ENCODE measurements around the gene GOLGA8K.
"Not testable (repeated sequence)": the region's sequence is repeated elsewhere in the genome, so short reads cannot be mapped to it uniquely, and the experiment has no call there.

The GOLGA8K gene, protein sequence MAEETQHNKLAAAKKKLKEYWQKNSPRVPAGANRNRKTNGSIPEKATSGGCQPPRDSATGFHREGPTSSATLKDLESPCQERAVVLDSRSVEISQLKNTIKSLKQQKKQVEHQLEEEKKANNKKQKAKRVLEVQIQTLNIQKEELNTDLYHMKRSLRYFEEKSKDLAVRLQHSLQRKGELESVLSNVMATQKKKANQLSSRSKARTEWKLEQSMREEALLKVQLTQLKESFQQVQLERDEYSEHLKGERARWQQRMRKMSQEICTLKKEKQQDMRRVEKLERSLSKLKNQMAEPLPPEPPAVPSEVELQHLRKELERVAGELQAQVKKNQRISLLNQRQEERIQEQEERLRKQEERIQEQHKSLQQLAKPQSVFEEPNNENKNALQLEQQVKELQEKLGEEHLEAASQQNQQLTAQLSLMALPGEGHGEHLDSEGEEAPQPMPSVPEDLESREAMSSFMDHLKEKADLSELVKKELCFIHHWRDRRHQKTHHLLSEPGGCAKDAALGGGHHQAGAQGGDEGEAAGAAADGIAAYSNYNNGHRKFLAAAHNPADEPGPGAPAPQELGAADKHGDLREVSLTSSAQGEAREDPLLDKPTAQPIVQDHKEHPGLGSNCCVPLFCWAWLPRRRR

DNA sequence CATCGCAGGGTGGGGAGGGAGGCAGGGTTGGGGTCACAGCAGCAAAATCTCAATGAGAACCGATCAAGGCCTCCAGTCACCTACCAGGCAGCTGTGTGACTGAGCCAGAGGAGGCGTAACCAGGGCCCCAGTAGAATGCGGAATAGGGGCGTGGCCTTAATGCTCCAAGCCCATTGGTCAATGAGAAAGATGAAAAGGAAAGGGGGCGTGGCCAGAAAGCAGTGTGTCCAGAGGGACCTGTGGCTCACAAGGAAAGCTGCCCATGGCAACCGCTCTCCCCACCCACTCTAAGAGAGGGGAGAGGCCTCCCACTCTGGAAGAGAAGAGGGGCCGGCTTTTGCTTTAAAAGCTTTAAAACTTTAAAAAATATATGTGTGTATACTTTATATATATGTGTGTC is at the start of gene GOLGA8K:
Gene GOLGA8K, minus strand, starts transcription at position 101 of the 400 bp plus-strand sequence. Its CDS starts 98 bp downstream, at position 3.
- not testable (repeated sequence) for DNase-seq (ENCODE audit: low read depth)

DNA sequence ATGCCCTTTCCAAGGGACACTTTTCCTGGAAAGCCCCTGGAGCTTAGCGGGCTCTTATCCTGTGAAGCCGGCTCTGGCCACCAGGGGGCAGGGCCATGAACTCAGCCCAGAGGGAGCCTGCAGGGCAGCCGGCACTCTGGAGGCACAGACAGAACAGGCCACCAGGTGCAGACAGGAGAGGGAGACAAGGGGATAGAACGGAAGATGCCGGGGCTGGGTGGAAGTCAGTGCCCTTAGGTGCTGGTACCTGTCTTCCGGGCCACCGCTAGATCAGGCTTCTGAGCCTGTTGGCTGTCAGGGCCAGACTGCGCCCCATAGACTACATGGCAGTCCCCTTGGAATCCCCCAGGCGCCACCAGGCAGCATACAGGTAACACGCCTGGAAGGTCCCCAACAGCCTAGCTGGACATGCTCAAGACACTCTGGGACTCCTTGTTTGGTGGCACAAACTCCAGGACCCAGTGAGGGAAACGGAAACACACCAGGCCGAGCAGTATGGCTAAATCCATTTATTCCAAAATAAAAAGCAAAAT is 37.4 kb upstream of the GOLGA8K start:
- DNase-seq (ENCODE audit: low read depth): not testable (repeated sequence)

DNA sequence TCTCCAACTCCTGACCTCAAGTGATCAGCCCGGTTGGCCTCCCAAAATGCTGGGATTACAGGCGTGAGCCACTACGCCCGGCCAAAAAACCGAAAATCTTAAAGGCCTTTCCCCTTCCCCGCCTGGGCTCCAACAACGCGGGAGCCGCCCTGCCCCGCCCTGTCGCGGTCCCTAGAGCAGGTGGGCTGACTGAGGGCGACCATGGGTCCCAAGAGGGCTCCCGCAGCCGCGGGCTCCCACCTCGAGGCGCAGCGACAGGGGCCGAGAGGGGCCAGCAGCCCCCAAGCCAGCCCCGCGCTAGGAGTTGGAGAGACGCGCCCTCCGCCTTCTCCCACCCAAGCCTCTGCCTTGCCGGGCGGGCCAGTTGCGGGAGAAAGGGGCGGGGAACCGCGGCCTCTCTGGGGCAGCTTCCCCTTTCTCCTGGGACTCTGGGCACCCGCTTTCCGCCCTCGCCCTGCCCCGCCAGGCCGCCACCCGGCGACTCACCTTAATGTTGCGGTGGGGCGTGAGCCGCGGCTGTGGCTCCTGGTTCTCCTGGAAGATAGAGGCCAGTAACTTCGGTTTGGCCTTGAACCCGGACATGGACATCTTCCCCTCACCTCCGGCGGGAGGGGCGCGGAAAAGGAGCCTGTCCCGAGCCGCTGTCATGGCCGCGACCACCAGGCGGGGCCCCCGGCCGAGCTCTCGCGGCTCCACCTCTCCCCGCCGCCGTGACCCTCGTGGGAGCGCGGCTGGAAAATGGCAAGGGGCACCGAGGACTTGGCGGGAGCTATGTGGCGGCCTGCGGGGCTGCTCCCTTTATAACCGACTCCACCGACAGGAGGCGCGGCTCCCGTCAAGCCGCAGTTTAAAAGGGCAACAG is 31.2 kb upstream of the GOLGA8K start:
- DNase-seq (ENCODE audit: low read depth): not testable (repeated sequence)

DNA sequence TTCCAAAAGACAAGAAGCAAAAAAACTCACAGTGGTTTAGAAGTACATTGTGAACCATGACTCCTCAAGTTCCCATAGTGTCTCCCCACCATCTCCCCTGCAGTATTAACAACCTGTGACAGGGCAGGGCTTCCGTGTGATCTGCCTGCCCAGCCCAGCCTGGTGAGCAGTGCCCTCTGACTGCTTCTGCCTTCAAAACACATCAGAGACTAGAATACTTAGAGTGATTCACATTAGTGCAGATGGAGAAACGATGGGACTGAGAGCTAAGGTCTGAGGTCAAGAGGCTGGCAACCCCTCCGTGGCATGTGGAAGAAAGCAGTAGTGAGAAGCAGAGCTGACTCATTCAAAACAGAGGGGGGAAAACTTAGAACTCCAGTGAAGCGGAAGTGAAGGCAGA is 24.5 kb upstream of the GOLGA8K start:
- not testable (repeated sequence) for DNase-seq (ENCODE audit: low read depth)

DNA sequence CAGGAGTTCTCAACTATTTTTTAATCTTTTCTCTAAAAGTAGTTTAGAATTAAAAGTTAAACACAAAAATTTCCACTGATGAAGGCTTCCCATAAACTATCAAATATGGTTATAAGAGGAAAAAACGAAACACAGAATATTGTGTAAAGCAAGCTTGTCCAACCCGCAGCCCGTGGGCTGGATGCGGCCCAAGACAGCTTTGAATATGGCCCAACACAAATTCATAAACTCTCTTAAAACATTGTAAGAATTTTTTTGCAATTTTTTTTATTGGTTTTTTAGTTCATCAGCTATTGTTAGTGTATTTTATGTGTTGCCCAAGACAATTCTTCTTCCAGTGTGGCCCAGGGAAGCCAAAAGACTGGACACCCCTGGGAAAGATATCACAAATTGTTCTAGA is 23.4 kb upstream of the GOLGA8K start:
- not testable (repeated sequence) for DNase-seq (ENCODE audit: low read depth)

DNA sequence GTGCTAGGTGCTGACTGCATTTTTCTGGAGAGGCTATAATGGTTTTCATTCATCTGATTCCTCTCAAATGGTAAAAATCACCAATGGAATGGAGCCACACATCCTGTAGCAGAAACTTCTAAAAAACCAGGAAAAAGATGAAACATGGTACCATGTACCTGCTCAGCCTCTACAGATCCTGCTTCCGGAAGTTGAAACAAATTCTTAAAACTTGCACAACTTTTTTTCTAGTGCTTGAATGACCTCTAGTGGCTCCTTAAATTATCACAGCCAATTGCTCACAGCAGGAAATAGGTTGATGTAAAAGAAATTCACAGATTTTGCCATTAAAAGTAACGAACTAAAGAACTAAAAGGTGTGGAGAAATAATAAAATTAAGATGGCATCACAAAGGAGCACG is 4.8 kb upstream of the GOLGA8K start:
- DNase-seq (ENCODE audit: low read depth): not testable (repeated sequence)

DNA sequence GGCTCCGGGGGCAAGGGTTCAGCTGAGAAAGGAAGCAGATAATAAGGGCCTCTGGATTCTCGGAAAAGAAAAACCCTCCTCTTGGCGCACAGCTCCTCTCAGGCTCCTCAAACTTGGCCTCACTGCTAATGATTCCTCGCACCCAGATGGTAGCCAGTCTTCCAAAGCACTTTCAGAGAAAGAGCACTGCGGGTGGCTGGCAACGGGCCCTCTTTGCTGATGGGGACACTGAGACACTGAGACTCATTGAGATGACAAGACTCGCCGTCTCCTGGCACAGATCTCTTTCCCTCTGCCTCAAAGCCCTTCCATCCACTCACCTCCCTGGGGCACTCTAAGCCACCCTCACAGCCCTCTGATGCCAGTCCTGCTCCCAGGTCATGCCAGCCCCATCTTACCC is 6.6 kb downstream of the GOLGA8K start:
- not testable (repeated sequence) for DNase-seq (ENCODE audit: low read depth)

DNA sequence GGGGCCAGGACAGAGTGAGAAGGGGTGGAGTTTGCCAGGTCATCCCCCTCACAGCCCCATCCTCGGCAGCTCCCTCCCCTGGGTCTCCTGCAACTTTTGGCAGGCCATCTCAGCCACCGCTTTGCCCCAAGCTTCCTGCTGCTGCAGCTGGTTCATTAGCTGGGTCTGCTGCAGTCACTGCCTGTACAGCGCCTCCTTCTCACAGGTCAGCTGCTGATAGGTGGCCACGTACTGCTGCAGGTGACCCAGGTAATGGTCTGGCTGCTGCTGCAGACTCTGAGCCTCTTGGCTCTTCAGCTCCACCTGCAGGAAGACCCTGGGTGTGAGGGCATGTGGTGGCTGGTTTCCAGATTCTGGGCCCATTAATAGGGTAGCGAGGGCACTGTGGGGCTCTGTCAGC is 8.3 kb downstream of the GOLGA8K start:
- DNase-seq (ENCODE audit: low read depth): not testable (repeated sequence)

DNA sequence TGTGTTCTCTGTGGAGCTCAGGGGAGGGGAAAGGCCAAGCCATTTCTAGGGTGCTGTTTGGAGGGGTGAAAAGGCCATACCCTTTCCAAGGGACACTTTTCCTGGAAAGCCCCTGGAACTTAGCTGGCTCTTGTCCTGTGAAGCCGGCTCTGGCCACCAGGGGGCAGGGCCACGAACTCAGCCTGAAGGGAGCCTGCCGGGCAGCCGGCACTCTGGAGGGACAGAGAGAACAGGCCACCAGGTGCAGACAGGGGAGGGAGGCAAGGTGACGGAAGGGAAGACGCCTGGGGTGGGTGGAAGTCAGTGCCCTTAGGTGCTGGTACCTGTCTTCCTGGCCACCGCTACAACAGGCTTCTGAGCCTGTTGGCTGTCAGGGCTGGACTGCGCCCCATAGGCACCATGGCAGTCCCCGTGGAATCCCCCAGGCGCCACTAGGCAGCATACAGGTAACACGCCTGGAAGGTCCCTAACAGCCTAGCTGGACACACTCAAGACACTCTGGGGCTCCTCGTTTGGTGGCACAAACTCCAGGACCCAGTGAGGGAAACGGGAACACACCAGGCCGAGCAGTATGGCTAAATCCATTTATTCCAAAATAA is 14.9 kb downstream of the GOLGA8K start:
- DNase-seq (ENCODE audit: low read depth): not testable (repeated sequence)

DNA sequence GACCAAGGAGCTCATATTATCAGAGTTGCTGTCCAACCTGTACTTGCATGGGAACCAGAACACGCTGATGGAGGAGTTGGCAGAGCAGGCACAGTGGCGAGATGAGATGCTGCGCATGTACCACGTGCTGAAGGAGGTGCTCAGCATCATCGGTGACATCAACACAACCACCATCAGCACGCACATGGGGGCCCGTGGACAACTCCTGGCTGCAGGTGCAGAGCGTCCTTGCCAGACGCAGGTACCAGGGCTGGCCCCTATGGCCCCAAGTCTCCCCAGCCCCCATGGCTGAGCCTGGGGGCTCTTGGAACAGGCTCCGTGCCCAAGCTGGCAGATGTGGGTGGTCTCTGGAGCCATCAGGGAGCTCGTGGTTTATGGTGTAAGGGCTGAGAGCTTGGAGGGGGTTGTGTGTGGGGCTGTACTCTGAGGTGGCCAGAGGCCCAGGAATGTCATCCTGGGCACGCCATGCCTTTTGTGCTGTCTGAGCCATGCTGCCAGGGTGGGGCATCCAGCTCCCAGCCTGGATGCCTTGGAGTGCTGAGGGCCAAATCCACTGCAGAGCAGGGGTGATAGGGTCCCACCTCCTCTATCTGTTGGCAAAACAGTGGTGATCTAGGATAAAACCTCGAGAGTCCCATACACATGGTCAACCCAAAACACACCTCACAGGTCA is 17.1 kb downstream of the GOLGA8K start:
- DNase-seq (ENCODE audit: low read depth): not testable (repeated sequence)

DNA sequence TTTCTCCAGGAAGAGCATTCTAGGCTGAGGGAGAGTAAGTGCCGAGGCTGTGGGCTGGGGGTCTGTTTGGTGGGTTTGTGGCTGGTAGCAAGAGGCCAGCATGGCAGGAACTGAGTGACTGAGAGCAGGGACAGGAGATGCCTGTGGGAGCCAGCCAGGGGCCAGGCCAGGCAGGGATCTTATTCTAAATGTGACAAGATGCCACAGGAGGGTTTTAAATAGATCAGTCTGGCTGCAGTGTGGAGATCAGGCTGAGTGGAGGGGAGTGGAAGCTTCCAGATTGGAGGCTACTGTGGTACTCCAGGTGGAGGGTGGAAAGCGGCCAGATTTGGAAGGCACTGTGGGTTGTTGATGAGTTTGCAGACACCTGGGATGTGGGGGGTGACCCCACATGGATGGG is 28.9 kb downstream of the GOLGA8K start:
- DNase-seq (ENCODE audit: low read depth): not testable (repeated sequence)

DNA sequence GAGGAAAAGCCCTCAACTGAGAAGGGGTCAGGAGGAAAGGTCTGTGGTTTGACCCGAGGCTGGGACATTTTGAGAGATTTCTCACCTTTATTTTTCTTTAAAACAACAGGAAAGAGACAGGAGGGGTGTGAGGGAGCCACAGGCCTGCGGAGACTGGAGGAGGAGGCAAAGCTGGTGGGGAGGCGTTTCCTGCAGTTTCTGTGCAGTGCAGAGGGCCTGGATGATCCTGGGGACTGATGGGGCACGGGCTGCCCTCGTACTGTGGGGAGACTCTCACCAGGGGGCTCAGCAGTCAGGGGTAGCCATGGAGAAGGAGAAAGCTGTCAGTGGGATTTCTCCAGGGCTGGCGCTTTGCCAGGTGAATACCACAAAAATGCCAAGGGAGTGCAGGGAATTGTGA is 29.4 kb downstream of the GOLGA8K start:
- not testable (repeated sequence) for DNase-seq (ENCODE audit: low read depth)

DNA sequence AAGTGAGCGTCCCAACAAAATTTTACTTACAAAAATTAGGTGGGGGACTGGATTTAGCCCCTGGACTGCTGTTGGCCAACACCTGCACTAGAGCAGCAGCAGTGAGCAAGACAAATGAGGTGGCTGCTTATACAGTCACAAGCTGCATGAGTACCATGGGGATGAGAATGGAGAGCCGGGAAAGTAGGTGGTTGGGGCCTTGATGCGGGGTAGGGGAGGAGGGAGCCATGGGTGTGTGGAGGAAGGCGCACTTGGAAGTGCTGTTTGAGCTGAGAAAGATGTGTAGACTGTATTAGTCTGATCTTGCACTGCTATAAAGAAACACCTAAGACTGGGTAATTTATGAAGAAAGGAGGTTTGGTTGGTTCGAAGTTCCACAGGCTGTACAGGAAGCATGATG is 31.0 kb downstream of the GOLGA8K start:
- DNase-seq (ENCODE audit: low read depth): not testable (repeated sequence)

DNA sequence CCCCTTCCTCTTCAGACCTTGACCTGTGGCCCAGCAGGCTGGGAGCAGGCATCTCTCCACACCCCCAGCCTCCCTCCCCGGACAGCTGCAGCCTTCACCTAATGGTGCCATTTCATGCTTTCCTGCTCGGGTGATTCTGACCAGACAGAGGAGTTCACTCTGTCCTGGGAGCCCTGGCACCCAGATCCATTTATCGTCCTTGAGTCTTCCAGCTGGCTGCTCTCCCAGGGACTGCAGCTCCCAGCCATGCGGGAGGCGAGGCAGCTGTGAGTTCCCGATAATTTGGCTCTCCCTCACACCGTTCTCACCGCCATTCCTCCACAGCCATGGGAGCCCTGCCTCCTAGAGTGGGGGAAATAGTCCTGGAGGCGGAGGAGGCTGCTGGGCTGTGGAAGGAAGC is 32.6 kb downstream of the GOLGA8K start:
- not testable (repeated sequence) for DNase-seq (ENCODE audit: low read depth)

DNA sequence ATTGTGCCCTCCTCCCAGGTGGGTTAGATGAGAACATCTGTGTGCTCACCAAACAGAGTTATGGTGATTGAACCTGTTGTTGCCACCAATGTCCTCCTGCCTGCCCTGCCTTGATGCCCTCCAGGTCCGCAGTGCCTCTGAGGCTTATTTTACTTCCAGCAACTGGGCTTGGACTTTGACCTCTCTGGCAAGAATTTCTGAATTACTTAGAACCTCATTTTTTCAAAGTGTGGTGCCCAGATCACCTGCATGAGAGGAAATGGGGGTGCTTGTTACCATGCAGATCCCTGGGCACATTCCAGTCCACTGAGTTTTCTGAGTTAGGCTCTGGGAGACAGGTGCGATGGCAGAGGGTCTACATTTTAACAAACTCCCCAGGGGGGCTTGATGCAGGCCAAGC is 33.0 kb downstream of the GOLGA8K start:
- DNase-seq (ENCODE audit: low read depth): not testable (repeated sequence)

DNA sequence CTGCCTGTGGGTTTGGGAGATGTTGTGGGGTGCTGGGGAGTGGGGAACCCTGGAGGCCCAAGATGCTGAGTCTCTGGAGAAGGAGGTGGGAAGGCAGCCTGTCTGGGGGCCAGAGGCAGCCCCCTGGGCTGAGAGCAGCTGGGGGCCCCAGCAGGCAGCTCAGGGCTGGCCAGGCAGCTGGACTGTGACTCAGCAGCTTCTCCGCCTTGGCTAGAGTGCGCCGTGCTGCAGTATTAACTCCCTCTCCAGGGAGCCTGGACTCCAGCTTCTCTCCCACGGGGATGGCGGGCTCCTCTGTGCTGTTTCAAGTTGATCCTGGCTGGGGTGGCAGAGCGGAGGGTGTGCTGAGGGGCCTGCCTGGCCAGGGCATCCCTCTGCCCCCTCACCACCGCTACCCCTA is 36.6 kb downstream of the GOLGA8K start:
- not testable (repeated sequence) for DNase-seq (ENCODE audit: low read depth)

DNA sequence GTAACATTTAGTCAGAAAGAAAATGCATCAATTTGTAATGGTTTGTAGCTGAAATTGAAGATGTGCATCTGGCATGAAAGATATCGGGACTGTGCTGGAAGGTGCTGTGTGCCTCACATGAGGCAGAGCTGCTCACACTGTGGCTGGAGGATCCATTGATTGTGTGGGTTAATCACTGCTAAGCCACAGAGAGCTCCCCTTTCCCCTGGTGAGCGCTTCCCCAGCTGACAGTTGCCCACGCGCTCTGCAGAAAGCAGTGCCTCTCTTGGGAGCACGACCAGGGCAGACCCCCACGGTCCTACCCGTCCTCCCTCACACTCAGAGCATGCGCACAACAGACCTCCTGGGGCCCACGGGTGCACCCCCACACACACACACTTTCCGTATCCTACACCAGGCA is 37.1 kb downstream of the GOLGA8K start:
- DNase-seq (ENCODE audit: low read depth): not testable (repeated sequence)

DNA sequence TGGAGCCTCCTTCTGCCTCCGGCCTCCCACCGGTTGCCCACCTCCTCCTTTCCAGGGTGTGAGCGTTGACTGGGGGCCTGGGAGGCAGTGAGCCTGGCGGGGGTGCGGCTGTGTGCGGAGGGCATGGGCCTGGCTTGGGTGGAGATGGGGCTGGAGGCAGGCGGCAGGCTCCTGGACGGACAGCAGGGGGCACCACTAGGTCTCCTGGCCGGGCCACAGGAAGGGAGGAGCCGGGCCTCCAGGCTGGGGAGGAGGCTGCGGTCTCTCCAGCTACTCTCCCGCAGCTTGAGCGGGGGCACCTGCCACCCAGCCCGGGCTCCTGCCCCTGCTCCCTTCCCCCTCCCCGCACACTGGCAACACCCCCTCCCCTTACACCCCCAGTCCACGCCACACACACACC is 38.1 kb downstream of the GOLGA8K start:
- DNase-seq (ENCODE audit: low read depth): not testable (repeated sequence)

DNA sequence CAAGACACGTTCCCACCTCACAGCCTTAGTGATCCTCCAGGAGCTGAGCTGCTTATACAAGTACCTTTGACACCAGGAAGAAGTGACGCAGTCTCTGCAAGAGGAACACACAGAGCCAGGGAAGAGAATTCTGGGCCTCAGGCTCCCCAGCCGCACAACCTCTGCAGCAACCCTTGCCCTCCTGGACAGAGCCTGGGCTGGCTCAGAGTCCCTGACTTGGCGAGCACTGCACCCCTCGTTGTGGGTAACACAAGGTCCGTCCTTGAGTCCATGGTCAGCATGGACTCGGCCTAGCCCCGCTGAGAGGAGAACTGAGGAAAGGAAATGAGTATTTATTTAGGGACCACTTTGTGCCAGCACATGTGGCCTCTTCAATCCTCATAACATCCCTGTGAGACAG is 39.6 kb downstream of the GOLGA8K start:
- not testable (repeated sequence) for DNase-seq (ENCODE audit: low read depth)

DNA sequence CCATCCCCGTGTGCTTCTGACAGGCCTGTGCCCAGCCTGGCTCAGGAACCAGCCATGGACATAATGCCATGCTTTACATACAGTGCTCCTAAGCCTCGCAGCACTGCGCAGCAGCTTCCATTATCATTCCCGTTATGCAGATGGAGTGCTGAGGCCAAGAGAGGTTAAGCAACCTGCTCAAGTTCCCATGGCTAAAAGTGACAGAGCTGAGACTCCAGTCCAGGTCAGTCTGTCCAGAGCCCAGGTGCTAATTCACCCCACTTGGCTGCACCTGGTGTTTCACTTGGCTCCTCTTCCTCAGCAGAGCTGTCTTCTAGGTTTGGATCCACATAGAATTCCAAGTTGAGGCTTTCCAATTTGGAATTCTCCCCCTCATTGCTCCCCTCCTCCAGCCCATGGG is 41.4 kb downstream of the GOLGA8K start:
- DNase-seq (ENCODE audit: low read depth): not testable (repeated sequence)

DNA sequence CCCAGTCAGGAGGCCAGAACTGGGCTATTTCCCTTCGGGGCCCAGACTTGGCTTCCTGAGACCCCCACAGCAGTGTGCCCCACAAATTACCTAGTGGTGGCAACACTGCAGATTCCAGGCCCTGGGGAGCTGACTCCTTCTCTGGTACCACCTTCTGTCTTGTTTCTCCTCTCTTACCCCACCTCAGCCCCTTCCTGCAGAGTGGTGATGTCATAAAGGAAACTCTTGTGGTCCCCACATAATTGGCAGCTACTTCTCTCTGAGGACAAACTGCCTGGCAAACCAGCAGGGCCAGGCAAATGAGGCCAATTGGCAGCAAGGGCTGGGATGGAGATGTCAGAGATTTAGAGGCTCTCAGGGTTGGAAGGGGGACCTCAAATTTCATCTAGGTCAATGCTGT is 44.6 kb downstream of the GOLGA8K start:
- not testable (repeated sequence) for DNase-seq (ENCODE audit: low read depth)
